Karpas-422 (cell line): Measurements from ENCODE around the gene ZFAND4. TPM values are rescaled to one million over a fixed set of nuclear protein-coding genes. Genes with fewer than 3 reads are reported as not detected.
"Not testable (repeated sequence)": the region's sequence is repeated elsewhere in the genome, so short reads cannot be mapped to it uniquely, and the experiment has no call there.

Experiments
- DNase-seq: peaks from one replicate; pipeline ENCODE4 v3.0.0-alpha.2; 2015
- H2AFZ ChIP-seq: fragments of 200-600 bp; sonication (generic); 2 replicates; pipeline ENCODE4 v1.6.1; 2014; ENCODE audit warnings: antibody characterized with exemption, low read length, mixed read lengths
- H3K27ac ChIP-seq: fragments of 200-600 bp; sonication (generic); 2 replicates; pipeline ENCODE4 v1.5.1; 2014; ENCODE audit warnings: mild to moderate bottlenecking, low read length, moderate library complexity
- H3K27me3 ChIP-seq: fragments of 200-600 bp; sonication (generic); 2 replicates; pipeline ENCODE4 v1.6.1; 2014; ENCODE audit warnings: low read length, mixed read lengths
- H3K36me3 ChIP-seq: fragments of 200-600 bp; sonication (generic); 2 replicates; pipeline ENCODE4 v1.6.1; 2014; ENCODE audit warnings: low read length, mixed read lengths; ENCODE audit not compliant: insufficient read depth
- H3K4me1 ChIP-seq: fragments of 200-600 bp; sonication (generic); 2 replicates; pipeline ENCODE4 v1.6.1; 2014; ENCODE audit warnings: mild to moderate bottlenecking, low read length, mixed read lengths
- H3K4me2 ChIP-seq: fragments of 200-600 bp; sonication (generic); 2 replicates; pipeline ENCODE4 v1.6.1; 2014; ENCODE audit warnings: low read length, low read depth, mild to moderate bottlenecking; ENCODE audit not compliant: poor library complexity, severe bottlenecking
- H3K4me3 ChIP-seq: fragments of 200-600 bp; sonication (generic); 2 replicates; pipeline ENCODE4 v1.5.1; 2014; ENCODE audit warnings: mild to moderate bottlenecking, antibody characterized with exemption, low read length, mixed read lengths
- H3K79me2 ChIP-seq: fragments of 200-600 bp; sonication (generic); 2 replicates; pipeline ENCODE4 v1.6.1; 2014; ENCODE audit warnings: mild to moderate bottlenecking, low read length, mixed read lengths
- H3K9ac ChIP-seq: fragments of 200-600 bp; sonication (generic); 2 replicates; pipeline ENCODE4 v1.6.0; 2014; ENCODE audit warnings: low read length
- H3K9me2 ChIP-seq: fragments of 200-600 bp; sonication (generic), shearing (Covaris generic); replicated peaks from 2 replicates; pipeline ENCODE4 v1.6.0; 2014; ENCODE audit warnings: mild to moderate bottlenecking, low read length, moderate library complexity; ENCODE audit not compliant: insufficient read depth
- H3K9me3 ChIP-seq: fragments of 300-700, 200-600 bp; sonication (generic); 2 replicates; pipeline ENCODE4 v1.6.1; 2014; ENCODE audit warnings: low read length, mixed read lengths
- H4K20me1 ChIP-seq: fragments of 200-600 bp; sonication (generic); 2 replicates; pipeline ENCODE4 v1.6.1; 2014; ENCODE audit warnings: mild to moderate bottlenecking, antibody characterized with exemption, low read length, low read depth; ENCODE audit not compliant: insufficient read depth
- total RNA-seq: library from RNA; depleted of rRNA; stranded (reverse); fragments of >200 nt; shearing (Covaris generic); gene quantifications from 2 replicates; pipeline ENCODE4 v1.2.3, GENCODE V29; 2014; ENCODE audit warnings: low replicate concordance

ZFAND4 gene
- total RNA-seq, 1 experiment from 2014 or later = 61.3 TPM

DNA sequence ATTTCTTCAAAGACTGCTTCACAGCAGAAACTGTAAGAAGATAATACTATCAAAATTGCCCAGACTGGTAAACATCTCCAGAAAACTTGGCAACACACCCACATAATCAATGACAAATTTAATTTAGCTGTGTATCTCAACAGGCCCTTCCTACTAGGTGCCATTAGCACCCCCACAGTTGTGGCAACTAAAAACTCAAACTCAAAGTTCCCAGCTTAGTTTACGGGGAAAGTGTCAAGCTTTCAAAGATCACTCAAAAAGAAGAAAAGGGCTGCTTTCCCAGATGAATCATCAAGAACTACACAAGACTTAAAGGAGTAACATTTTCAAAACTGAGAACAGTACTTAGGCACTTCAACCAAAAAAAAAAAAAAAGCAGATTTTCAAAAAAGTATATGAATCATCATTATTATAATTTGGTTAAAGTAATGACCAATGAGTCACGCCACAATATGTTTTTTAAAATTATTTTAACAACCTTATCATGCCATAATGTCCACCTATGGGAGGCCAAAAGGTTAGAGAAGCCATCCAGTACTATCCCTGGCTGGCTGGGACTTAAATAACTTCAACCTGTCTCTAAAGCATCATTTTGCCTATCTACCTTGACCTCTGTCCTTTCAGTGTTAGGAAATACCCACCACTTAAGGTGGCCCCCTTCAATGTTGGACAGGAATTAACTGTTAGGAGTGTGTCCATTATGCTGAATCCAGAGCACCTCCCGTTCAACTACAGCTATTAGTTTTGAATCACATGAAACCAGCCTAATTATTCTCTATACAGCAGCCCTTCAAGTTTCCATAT lies 90.8 kb downstream of the ZFAND4 start:
- H3K4me2 ChIP-seq = peak overlapping the region; percentile 85
- H3K27ac ChIP-seq = peak overlapping the region; percentile 72

DNA sequence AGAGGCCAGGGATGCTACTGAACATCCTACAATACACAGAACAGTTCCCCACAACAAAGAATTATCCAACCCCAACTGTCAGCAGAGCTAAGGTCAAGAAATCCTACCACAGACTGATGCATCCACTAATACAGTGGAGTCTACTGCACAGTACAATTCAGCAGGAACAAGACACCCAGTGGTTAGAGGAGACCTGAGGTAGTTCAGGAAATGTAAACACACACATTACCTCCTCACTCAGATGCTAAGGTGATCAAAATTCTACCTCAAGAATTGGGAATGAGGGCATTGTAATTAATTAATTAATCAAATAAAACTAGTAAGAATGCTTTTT lies 91.4 kb downstream of the ZFAND4 start:
- Histone ChIP-seq H2AFZ (no peak overlapping the region), H3K4me3 (peak overlapping the region; percentile 80), H3K4me1 (peaks cover 43% of the 10 kb centered on the region), H3K27me3 (no peaks in the 10 kb centered on the region), H3K9me2 (no peaks in the 10 kb centered on the region), H3K9ac (peak overlapping the region; percentile 71), H4K20me1 (no peaks in the 10 kb centered on the region), H3K9me3 (peaks cover 11% of the 10 kb centered on the region; the same call in 1 of the 2 replicates), H3K27ac (peak overlapping the region; percentile 72), H3K4me2 (peak overlapping the region; percentile 85), H3K36me3 (peaks cover 13% of the 10 kb centered on the region), H3K79me2 (peaks cover 30% of the 10 kb centered on the region)
- DNase-seq = no peak

More for the DNA sequence above, 90.8 kb downstream of the ZFAND4 start:
- DNase-seq = no peak
- Histone ChIP-seq H3K79me2 (peaks cover 30% of the 10 kb centered on the region), H3K4me3 (peak overlapping the region; percentile 80), H4K20me1 (no peaks in the 10 kb centered on the region), H3K9me3 (peaks cover 15% of the 10 kb centered on the region; the same call in 1 of the 2 replicates), H3K27me3 (no peaks in the 10 kb centered on the region), H3K9me2 (no peaks in the 10 kb centered on the region), H2AFZ (no peak overlapping the region), H3K36me3 (peaks cover 19% of the 10 kb centered on the region), H3K4me1 (peaks cover 43% of the 10 kb centered on the region), H3K9ac (peak overlapping the region; percentile 71; the same call in 1 of the 2 replicates)

DNA sequence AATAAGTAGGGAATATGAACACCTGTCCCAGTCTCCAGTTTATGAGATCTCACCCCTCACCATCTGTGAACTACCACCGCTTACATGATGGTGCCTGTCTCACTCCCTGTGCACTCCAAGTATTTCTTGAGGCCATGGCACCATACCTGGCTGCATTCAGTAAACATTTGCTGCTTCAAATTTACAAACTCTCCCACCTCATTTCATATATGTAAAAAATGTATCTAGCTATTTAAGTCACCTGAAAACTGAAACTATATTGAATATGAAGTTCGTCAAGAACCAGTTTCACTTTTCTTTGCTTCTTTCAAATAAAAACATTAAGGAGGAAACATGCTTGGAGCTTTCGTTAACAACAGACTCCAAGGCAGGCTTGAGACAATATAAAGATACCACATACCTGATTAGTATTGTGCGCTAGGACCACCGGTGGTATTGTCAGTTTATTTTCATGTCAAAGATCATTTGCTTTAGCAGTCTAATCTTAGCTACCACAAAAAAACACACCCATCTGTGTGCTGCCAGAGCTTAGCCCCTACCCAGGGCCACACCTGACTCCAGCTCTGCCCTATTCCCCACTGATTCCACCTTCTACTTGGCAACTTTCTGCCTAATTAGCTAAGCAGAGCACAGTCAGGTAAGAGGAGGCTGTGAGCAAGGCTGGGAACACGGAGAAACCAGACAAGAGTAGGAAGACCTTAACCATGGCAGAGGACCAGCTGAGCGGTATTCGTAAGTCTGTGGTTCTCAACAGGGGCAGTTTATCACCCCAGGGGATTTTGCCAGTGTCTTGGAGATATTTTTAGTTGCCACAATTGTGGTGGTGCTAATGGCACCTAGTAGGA lies 92.0 kb downstream of the ZFAND4 start:
- H3K4me1 ChIP-seq = peaks cover 43% of the 10 kb centered on the region
- no peaks in the 10 kb centered on the region for H4K20me1 ChIP-seq
- H3K36me3 ChIP-seq = peaks cover 12% of the 10 kb centered on the region
- peaks cover 31% of the 10 kb centered on the region for H3K79me2 ChIP-seq
- 0 out of 2 replicates have a peak overlapping the region, but pooled peaks have one; percentile 12 for H2AFZ ChIP-seq
- no peaks in the 10 kb centered on the region for H3K27me3 ChIP-seq
- no peak for DNase-seq
- peak overlapping the region; percentile 72 for H3K27ac ChIP-seq
- H3K9ac ChIP-seq = peak overlapping the region; percentile 71
- H3K4me2 ChIP-seq = peak overlapping the region; percentile 85
- H3K9me2 ChIP-seq = no peaks in the 10 kb centered on the region
- H3K4me3 ChIP-seq = peak overlapping the region; percentile 80
- peaks cover 8% of the 10 kb centered on the region; the same call in 1 of the 2 replicates for H3K9me3 ChIP-seq

DNA sequence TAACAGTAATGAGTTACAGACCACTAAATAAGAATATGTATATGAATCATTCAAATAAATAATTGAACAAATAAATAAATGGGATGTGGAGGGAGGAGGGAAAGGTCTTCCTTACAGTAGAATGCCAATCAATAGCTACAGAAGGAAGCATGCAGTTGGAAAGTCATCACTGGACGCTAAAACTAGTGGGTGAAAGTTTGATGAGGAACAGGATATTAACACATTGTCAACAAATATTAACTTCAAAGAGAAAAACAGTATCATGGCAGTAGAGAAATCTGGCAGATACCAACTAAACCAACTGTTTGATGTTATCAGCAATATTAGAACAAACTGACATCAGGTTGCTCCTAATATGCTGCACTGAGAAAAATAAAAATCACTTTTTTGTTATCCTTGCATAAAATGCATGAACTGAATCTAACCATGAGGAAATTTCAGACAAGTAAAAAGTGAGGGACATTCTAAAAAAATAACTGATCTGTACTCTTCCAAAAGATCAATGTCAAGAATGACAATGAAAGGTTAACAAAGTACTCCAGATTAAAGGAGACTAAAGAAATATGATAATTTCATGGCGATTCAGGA lies 94.1 kb downstream of the ZFAND4 start:
- Histone ChIP-seq H3K4me2 (no peak overlapping the region), H3K79me2 (peaks cover 35% of the 10 kb centered on the region)

DNA sequence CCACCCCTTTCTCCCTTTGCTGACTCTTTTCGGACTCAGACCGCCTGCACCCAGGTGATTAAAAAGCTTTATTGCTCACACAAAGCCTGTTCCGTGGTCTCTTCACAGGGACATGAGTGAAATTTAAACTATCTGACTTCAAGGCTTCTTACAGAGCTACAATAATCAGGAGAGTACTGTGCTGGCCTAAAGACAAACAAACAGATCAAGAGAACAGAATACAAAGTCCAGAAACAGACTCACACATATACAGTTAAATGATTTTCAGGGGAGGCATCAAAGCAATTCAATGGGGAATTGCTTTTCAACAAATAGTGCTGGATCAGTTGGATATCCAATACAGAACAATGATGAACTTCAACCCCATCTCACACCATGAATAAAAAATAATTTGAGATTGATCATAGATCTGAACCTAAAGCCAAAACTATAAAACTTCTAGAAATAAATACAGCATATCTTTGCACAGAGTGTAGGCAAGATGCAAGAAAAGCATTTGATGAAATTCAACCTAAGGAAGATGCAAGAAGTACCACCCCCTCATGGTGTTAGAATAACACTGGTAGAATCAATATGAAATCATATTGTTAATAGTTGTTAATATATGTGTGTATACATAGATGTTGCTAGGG lies 96.5 kb downstream of the ZFAND4 start:
- no peaks in the 10 kb centered on the region for H4K20me1 ChIP-seq
- no peaks in the 10 kb centered on the region for H3K27me3 ChIP-seq
- H3K4me2 ChIP-seq = no peak overlapping the region
- no peak overlapping the region for H3K9ac ChIP-seq
- no peaks in the 10 kb centered on the region for H3K9me2 ChIP-seq
- no peak overlapping the region for H2AFZ ChIP-seq
- no peak for DNase-seq
- no peak overlapping the region for H3K27ac ChIP-seq
- H3K4me1 ChIP-seq = peaks cover 25% of the 10 kb centered on the region
- H3K36me3 ChIP-seq = no peaks in the 10 kb centered on the region
- H3K79me2 ChIP-seq = peaks cover 42% of the 10 kb centered on the region
- H3K9me3 ChIP-seq = no peaks in the 10 kb centered on the region
- no peak overlapping the region for H3K4me3 ChIP-seq

More for the DNA sequence above, 94.1 kb downstream of the ZFAND4 start:
- Histone ChIP-seq H3K4me1 (peaks cover 43% of the 10 kb centered on the region), H3K9me2 (no peaks in the 10 kb centered on the region), H4K20me1 (no peaks in the 10 kb centered on the region), H3K9me3 (no peaks in the 10 kb centered on the region), H3K9ac (no peak overlapping the region), H3K36me3 (no peaks in the 10 kb centered on the region), H3K27me3 (no peaks in the 10 kb centered on the region), H3K27ac (no peak overlapping the region), H3K4me3 (no peak overlapping the region), H2AFZ (no peak overlapping the region)
- DNase-seq = no peak

DNA sequence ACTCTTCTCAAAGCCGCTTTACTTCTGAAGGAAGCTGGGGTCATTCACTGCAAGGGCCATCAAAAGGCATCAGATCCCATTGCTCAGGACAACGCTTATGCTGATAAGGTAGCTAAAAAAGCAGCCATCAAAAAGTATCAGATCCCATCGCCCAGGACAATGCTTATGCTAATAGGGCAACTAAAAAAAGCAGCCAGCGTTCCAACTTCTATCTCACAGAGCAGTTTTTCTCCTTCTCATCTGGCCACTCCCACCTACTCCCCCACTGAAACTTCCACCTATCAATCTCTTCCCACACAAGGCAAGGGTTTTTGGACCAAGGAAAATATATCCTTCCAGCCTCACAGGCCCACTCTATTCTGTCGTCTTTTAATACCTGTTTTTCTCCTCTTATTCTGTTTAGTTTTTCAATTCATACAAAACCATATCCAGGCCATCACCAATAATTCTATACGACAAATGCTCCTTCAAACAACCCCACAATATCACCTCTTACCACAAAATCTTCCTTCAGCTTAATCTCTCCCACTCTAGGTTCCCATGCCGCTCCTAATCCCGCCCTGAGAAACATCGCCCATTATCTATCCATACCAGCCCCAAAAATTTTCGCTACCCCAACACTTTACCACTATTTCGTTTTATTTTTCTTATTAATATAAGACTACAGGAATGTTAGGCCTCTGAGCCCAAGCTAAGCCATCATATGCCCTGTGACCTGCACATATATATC lies 97.4 kb downstream of the ZFAND4 start:
- H3K27me3 ChIP-seq, H3K27ac ChIP-seq, H4K20me1 ChIP-seq, H3K9me2 ChIP-seq, H3K9ac ChIP-seq, H3K36me3 ChIP-seq, H2AFZ ChIP-seq, DNase-seq, H3K4me3 ChIP-seq, H3K4me2 ChIP-seq, H3K9me3 ChIP-seq: not testable (repeated sequence)
- Histone ChIP-seq H3K79me2 (peaks cover 51% of the 10 kb centered on the region), H3K4me1 (peaks cover 16% of the 10 kb centered on the region)

DNA sequence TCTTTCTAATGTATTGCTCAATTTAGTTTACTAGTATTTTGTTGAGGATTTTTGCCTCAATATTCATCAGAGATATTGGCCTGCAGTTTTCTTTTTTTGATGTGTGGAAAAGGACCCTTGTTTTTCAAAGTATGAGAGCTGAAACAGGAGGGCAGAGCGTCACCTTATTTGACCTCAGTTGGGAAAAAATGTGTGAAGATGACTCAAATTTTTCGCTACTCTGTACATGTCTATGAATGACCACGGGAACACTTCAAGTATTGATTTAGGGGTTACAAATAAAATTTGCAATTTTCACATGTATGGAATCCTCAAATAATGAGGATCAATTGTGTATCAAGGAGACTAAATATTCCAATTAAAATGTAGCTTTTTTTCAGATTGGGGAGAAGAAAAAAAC lies 103.1 kb downstream of the ZFAND4 start:
- Histone ChIP-seq H3K9ac (no peak overlapping the region), H3K9me3 (no peaks in the 10 kb centered on the region), H3K79me2 (peaks cover 73% of the 10 kb centered on the region), H3K27me3 (no peaks in the 10 kb centered on the region), H3K27ac (no peak overlapping the region), H3K9me2 (no peaks in the 10 kb centered on the region), H3K36me3 (no peaks in the 10 kb centered on the region), H3K4me3 (no peak overlapping the region), H3K4me1 (no peaks in the 10 kb centered on the region; the same call in 1 of the 2 replicates), H4K20me1 (no peaks in the 10 kb centered on the region), H3K4me2 (no peak overlapping the region), H2AFZ (no peak overlapping the region)
- DNase-seq = no peak
